DLD1 (cell line): Measurements from ENCODE around the gene TMEM109.

ENCODE experiments used
- in situ Hi-C: cut with HindIII; loops from 2 replicates; pipeline ENCODE4 v1.10.0; 2017; ENCODE audit warnings: low sequenced_read_pairs

The TMEM109 gene

DNA sequence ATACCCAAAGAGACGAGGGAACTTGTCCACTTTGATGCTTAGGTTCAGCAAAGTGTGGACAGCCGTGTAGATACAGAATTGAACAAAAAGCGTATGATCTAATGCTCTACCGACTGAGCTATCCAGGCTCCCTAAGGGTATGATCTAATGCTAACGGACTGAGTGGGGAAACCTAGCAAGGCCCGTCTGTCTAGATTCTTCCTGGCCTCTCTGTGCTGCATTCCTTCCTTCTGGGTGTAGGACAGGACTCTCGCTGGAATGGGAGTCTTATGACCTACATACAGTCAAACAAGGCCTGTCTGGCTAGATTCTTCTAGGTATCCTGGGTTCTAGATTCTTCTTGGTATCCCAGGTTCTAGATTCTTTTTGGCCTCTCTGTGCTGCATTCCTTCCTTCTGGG lies 46.4 kb downstream of the TMEM109 start:
- in situ Hi-C loops: no loop called here

GRCh38 chr11:60964801-60965200 lies 50.8 kb downstream of the TMEM109 start:
- in situ Hi-C loops: no loop called here

- in situ Hi-C loops: no loop called here
Measured at GRCh38 chr11:60966890-60967289, 52.9 kb downstream of the TMEM109 start.

GRCh38 chr11:60968223-60968622 lies 54.3 kb downstream of the TMEM109 start:
- in situ Hi-C loops: no loop called here

- in situ Hi-C loops: no loop called here
Measured at GRCh38 chr11:60970369-60970774, 56.4 kb downstream of the TMEM109 start.

- in situ Hi-C loops: no loop called here
Measured at GRCh38 chr11:60970890-60971289, 56.9 kb downstream of the TMEM109 start.

GRCh38 chr11:60971520-60971919 lies 57.6 kb downstream of the TMEM109 start, which contains the start of gene CD6:
CD6 (plus strand) TSS chr11:60971680; CDS start chr11:60971866, 186 bp downstream.
- in situ Hi-C loops: no loop called here

GRCh38 chr11:60972182-60973030 lies 58.4 kb downstream of the TMEM109 start:
- in situ Hi-C loops: no loop called here
